Activated CD4-positive, CD25-positive, alpha-beta regulatory T cell treated with anti-CD3 and anti-CD28 coated beads, Interleukin-2, amount 50 U/mL, for 72 hours (primary cell): Measurements from ENCODE around the gene TNFAIP1.
"Not testable (repeated sequence)": the region's sequence is repeated elsewhere in the genome, so short reads cannot be mapped to it uniquely, and the experiment has no call there.

ENCODE experiments used
- DNase-seq: peaks from one replicate; pipeline ENCODE4 v3.0.0; 2021

The TNFAIP1 gene, protein sequence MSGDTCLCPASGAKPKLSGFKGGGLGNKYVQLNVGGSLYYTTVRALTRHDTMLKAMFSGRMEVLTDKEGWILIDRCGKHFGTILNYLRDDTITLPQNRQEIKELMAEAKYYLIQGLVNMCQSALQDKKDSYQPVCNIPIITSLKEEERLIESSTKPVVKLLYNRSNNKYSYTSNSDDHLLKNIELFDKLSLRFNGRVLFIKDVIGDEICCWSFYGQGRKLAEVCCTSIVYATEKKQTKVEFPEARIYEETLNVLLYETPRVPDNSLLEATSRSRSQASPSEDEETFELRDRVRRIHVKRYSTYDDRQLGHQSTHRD

DNA sequence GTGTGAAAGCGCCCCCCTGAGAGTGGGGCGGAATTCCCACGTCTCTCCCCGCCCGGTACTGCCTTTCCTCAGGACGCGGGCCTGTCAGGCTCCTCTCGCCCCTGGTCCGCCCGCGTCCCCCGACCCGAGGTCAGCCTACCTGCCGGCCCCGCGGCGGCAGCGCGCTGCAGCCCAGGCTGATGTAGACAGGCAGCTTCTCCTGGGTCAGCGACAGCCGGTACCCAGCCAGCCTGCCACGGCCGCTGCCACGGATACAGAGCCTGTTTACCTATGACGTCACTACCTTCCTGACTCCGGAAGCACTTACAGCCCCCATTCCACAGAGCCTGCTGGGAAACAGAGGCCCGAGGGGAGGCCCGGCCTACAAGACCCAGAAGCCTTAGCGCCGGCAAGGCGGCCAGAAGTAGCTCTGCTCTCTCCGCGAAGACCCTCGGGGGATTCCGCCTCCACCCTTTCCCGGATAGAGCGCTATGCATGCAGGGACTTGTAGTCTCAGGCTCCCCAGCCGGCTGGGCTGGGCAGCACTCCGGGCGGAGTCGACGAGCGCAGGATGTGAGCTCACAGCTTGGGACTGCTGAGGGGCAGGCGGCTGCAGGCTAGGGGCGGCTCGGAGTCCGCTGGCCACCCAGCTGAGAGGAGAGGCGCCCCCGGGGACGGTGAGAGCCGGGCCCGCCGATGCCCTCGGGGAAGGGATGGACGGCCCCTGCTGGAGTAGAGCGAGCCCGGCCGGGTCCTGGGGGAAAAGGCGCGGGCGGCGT lies at the start of gene TNFAIP1, which contains the start of gene IFT20:
Gene TNFAIP1, plus strand, starts transcription at position 561 of the 758 bp plus-strand sequence. CDS start 3,761 bp downstream, outside the sequence.
Gene IFT20, minus strand, starts transcription at position 272 of the 758 bp plus-strand sequence. CDS start 3,487 bp downstream, outside the sequence.
- DNase-seq: peak; percentile 89

- no peak for DNase-seq
Measured at GRCh38 chr17:28285965-28286364, 49.6 kb upstream of the TNFAIP1 start.

DNA sequence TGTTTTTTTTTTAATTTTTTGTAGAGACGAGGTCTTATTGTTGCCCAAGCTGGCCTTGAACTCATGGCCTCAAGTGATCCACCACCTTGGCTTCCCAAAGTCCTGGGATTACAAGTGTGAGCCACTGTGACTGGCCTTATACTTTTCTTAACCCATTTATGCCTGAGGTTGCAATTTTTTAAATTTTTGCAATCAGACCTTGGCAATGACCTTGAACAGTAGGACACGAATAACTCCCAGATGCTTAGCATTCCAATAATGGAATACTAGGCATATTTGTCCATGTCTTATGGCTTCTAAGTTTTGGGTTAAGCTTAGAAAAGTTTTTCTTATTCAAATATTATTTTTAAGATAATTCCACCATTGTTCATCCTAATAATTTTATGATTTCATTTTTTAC lies 44.9 kb upstream of the TNFAIP1 start:
- DNase-seq: no peak

DNA sequence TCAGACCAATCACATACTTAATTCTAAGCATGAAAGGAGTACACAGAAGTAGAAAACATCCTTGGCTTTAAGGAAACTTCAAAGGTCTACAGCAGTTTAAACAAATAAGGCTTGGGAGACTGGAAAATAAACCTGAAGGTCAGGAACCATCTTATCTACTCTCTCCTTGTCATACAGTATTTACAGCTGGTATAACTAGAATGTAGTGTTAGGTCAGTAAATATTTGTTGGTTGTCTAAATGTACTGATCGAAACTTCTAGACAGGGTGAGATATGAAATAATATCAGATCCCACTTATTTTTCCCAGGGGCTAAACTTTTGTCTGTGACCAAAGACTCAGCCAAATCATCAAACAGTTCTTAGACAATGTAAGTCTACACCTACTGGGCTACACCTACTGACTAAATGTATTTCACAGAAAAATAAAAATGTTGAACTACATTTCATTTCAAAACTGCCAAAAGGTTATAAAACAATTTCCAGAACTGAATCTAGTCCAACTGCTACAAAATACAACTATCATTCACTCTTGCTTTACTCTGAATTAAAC lies 43.7 kb upstream of the TNFAIP1 start:
- no peak for DNase-seq

DNA sequence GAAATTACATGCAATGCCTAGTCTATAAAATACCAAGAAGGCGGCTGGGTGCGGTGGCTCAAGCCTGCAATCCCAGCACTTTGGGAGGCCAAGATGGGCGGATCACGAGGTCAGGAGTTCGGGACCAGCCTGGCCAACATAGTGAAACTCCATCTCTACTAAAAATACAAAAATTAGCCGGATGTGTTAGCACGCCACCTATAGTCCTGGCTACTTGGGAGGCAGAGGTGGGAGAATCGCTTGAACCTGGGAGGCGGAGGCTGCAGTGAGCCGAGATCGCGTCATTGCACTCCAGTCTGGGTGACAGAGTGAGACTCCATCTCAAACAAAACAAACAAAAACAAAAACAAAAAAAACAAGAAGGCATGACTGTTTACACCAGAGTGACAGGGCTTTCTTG lies 42.7 kb upstream of the TNFAIP1 start:
- not testable (repeated sequence) for DNase-seq

DNA sequence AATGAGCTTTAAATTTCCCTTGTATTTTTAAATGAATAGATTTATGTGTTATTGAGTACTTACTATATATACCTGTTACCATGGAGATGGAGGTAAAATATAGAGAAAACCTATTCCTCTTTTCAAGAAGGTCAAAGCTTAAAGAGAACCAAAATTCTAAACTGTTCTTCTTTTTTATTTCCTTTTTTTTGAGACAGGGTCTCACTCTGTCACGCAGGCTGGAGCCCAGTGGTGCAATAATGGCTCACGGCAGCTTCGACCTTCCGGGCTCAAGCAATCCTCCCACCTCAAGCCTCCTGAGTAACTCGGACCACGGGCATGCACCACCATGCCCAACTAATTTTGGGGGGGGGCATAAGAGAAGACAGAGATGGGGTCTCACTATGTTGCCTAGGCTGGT lies 41.6 kb upstream of the TNFAIP1 start:
- no peak for DNase-seq

DNA sequence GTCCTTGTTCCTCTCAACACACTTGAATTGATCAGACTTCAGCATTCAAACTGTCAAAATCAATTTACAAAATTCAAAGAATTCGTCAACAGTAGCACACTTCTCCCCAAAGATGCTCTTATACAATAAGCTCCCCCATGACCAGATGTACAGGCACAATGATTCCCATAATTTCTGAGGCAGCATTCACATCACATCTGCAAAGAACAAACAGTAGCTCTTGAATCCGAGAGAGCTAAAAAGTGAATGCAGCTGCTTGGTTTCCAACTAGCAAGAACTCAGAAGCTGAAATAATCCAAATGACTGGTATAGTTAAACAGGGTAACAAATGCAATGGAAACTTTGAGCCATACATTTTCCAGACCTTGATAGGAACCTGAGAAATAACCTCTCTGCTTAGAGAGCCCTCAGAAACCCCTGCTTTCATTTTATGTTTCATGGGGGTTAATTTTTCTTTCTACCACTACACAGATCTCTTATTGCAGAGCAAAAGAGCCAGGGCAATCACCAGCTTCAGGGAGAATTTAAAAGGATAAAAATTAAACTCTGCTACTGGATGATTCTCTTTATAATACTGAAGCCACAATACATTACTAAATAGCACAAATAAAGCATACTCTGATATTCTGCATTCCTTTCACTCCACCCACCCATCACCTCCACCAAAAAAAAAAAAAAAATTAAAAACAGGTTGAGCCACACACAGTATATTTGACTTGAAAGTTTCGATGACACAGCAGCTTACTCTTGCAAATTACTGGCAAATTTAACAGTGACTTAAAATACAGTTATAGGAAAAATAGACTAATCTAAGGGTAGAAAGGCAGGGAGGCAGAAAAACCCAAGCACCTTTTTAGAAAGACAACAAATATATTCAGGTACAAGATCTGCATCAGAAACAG lies 39.6 kb upstream of the TNFAIP1 start:
- DNase-seq: no peak

DNA sequence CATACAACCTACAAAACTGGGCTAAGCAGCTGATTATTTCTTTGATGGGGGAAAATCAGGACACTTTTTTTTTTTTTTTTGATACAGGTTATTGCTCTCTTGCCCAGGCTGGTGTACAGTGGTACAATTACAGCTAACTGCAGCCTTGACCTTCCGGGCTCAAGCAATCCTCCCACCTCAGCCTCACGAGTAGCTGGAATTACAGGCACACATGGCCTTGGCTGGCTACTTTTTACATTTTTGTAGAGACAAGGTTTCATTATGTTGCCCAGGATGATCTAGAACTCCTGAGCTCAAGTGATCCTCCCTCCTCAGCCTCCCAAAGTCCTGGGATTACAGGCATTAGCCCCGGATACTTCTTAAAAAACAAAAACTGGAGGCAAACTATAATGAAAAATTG lies 37.1 kb upstream of the TNFAIP1 start:
- DNase-seq: no peak

DNA sequence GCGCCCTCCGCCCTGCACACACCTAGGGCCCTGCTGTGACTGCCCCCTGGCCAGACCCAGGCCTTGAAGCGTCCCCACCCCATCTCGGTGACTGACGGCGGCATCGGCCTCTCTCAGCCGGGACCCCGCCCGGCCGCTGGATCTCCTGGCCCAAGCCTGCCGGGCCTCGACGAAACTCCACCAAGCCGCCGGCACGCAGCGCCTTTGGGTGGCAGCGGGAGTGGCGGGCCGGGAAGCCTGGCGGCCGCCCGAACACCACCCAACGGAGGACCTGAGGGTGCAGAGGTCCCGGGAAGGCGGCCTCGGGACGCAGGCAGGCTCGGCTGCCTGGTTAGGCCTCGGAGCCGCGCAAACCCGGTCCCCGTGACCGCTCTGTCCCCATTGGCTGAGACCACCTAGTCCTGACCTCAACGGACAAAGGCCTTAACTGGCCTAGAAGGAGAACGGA lies 28.6 kb upstream of the TNFAIP1 start:
- DNase-seq: no peak

- no peak for DNase-seq
Measured at GRCh38 chr17:28313841-28314240, 21.7 kb upstream of the TNFAIP1 start.

DNA sequence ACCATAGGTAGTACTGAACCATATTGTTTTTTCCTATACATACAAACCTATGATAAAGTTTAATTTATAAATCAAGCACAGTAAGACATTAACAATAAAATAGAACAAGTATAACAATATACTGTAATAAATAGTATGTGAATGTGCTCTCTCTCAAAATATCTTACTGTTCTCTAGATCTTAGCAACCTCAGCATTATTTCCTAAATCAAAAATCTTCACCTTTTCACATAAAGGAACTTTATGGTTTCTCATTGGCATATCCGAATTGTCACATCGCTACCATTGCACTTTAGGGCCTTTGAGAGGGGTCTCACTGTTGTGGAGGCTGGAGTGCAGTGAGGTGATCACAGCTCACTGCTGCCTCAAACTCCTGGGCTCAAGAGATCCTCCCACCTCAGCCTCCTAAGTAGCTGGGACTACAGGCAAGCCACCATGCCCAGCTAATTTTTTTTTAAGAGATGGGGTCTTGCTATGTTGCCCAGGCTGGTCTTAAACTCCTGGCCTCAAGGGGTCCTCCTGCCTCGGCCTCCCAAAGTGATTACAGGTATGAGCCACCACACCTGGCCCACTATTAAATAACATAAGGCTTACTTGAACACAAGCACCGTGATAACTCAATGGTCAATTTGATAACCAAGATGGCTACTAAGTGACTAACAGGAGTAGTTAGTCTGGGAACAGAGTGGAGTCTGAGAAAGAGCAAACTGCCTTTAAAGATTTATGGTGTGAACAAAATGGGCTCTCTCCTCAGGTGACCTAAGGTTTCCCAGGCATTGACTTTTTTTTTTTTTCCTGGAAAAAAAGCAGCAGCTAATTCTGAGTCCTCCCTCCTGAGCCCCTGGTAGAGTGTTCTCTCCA lies 19.5 kb upstream of the TNFAIP1 start:
- DNase-seq: no peak

GRCh38 chr17:28317099-28317965 lies 18.2 kb upstream of the TNFAIP1 start:
- no peak for DNase-seq

GRCh38 chr17:28317966-28318758 lies 17.4 kb upstream of the TNFAIP1 start:
- DNase-seq: no peak

- DNase-seq: peak; percentile 92
Measured at GRCh38 chr17:28318759-28319597, 16.6 kb upstream of the TNFAIP1 start, which contains the start of gene TMEM97. Gene TMEM97, plus strand, starts transcription at chr17:28319200. Its CDS starts 40 bp downstream, at chr17:28319240.

DNA sequence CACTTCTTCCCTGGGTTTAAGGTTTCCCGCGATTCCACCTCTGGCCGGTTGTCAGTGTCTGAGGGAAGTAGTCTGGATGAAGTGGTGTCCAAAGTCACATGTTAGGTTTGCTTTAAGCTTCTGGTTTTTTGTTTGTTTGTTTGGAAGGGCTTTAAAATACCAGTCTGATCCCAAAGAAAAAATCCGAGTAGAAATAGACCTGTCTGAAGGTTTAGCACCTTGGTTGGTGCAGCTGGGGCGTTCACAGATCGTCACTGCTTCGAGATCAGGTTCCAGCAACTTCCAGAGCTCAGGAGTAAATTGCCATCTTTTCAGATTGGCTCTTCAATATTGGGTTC lies 16.0 kb upstream of the TNFAIP1 start:
- DNase-seq: no peak

DNA sequence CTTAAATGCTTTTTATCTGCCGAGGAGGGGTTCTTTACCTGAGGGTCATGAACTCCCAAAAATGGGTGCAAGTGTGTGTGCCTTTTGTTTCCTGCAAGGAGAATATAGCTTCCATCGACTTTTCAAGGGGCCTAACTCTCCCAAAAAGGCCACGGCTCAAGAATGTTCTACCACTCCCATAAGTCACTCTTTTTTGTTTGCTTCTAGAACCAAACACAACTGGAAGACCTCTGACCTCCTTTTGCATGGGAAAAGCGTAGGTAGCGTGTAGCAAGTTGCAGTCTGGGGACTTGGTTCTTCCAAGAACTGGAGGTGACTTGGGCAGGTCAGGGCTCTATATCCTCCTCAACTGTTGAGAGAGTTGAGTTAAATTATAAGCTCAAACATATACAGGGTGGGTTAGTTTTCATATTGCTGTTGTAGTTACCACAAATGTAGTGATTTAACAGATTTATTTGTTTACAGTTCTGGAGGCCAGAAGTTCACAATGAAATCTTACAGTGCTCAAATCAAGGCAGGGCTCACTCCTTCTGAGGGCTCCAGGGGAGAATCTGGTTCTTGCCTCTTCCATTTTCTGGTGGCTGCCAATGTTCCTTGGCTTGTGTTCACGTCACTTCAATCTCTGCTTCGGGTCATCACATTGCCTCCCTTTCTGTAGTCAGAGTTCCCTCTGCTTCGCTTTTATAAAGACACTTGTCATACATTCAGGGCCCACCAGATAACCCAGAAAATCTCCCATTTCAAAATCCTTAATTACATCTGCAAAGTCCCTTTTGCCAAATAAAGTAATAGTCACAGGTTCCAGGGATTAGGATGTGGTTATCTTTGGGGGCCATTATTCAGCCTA lies 15.1 kb upstream of the TNFAIP1 start:
- no peak for DNase-seq

DNA sequence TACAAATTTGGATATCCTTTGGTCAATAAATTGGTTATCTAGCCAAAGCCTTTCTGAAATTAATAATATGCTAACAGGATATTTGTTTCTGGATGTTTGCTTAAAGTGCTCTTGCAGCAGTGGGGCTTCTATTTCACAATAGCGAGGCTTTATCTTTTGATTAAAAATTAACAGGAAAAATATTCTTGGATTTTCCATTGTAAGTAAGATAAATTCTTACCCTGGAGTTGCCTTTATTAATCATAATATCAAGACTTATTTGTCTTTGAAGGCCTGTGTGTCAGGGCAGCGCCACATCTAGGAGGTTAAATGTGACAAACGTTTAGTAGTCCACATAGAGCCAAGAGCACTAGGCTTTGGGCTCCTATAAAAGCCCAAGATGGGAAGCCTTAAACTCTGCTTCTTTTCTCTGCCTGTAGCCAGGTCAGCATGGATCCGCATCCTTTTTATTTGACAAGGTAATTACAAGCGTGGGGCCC lies 11.3 kb upstream of the TNFAIP1 start:
- no peak for DNase-seq

DNA sequence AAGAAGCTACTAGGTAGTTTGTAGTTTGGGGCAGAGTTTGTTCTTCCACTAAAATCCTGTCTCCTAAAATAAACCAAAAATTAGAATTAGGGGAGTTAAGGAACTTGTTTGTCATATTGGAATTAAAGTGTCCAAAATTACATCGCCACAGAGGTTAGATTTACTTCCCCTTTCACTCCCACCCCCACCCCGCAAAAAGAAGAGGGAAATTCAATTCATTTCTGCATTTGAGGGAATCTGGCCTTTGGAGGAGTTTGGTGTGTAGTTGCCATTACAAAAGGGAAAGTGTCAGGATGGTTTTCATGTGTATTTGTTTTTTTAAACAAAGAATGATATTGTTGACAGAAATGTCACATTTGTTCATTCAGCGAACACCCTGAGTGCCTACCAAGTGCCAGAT lies 10.8 kb upstream of the TNFAIP1 start:
- no peak for DNase-seq
